ENCODE results near the gene PRAME.

GRCh38 chr22:22583030-22583429 lies 24.0 kb upstream of the PRAME start:
- TF ChIP-seq CTCF (IDR thresholded peaks at IDR 0.05) (no peak), POLR2A (IDR thresholded peaks at IDR 0.05) (no peak)

All from Peyer's patch (tissue), 4 donors.